Stimulated activated effector memory CD8-positive, alpha-beta T cell treated with anti-CD3 and anti-CD28 coated beads, Interleukin-12 subunit alpha, Interleukin-12 subunit beta, amount 100 ng/mL, for 72 hours (primary cell): ENCODE data around the gene STEAP1.

Experiments used
- ATAC-seq: fragments of 150-1000 bp; cut with Tn5 transposase; 2 replicates; pipeline ENCODE4 v1.10.0; 2021
- DNase-seq, 2 donors: peaks; one replicate each; pipeline ENCODE4 v3.0.0; 2021 to 2022; ENCODE audit warnings: low spot score in 2 of 2
- H3K27ac Mint-ChIP-seq: one replicate; pipeline ENCODE4 v1.8.0; 2022; ENCODE audit warnings: mild to moderate bottlenecking, mixed read lengths
- H3K36me3 Mint-ChIP-seq: one replicate; pipeline ENCODE4 v1.8.0; 2022; ENCODE audit warnings: mild to moderate bottlenecking, mixed read lengths
- H3K4me1 Mint-ChIP-seq: one replicate; pipeline ENCODE4 v1.8.0; 2022; ENCODE audit warnings: mixed read lengths
- H3K4me3 Mint-ChIP-seq: one replicate; pipeline ENCODE4 v1.8.0; 2022; ENCODE audit warnings: mild to moderate bottlenecking, mixed read lengths
- H3K9me3 Mint-ChIP-seq: one replicate; pipeline ENCODE4 v1.8.0; 2022; ENCODE audit warnings: mixed read lengths

STEAP1 gene

GRCh38 chr7:90188281-90188680 lies 34.0 kb downstream of the STEAP1 start:
- Mint-ChIP-seq H3K9me3 (peaks cover 5% of the 10 kb centered on the region), H3K4me1 (no peaks in the 10 kb centered on the region), H3K4me3 (no peak overlapping the region), H3K36me3 (no peaks in the 10 kb centered on the region), H3K27ac (no peak overlapping the region)
- no peak for DNase-seq
- ATAC-seq: no peak

GRCh38 chr7:90190995-90191394 lies 36.7 kb downstream of the STEAP1 start:
- no peaks in the 10 kb centered on the region for H3K4me1 Mint-ChIP-seq
- no peaks in the 10 kb centered on the region for H3K36me3 Mint-ChIP-seq
- ATAC-seq (no peak), DNase-seq (no peak)
- H3K4me3 Mint-ChIP-seq: no peak overlapping the region
- no peak overlapping the region for H3K27ac Mint-ChIP-seq
- peaks cover 5% of the 10 kb centered on the region for H3K9me3 Mint-ChIP-seq

GRCh38 chr7:90191648-90192047 lies 37.4 kb downstream of the STEAP1 start:
- Mint-ChIP-seq H3K4me3 (no peak overlapping the region), H3K9me3 (peaks cover 5% of the 10 kb centered on the region), H3K27ac (no peak overlapping the region), H3K4me1 (no peaks in the 10 kb centered on the region), H3K36me3 (no peaks in the 10 kb centered on the region)
- ATAC-seq (no peak), DNase-seq (no peak)

- no peaks in the 10 kb centered on the region for H3K36me3 Mint-ChIP-seq
- no peak for ATAC-seq
Observed at GRCh38 chr7:90192876-90193750, 38.8 kb downstream of the STEAP1 start.

GRCh38 chr7:90194911-90195809 lies 40.9 kb downstream of the STEAP1 start:
- H3K27ac Mint-ChIP-seq: no peak overlapping the region
- no peaks in the 10 kb centered on the region for H3K4me1 Mint-ChIP-seq
- ATAC-seq (no peak), DNase-seq (no peak)
- no peaks in the 10 kb centered on the region for H3K36me3 Mint-ChIP-seq
- H3K9me3 Mint-ChIP-seq: peaks cover 5% of the 10 kb centered on the region
- no peak overlapping the region for H3K4me3 Mint-ChIP-seq

More at GRCh38 chr7:90192876-90193750, 38.8 kb downstream of the STEAP1 start:
- peaks cover 5% of the 10 kb centered on the region for H3K9me3 Mint-ChIP-seq
- no peaks in the 10 kb centered on the region for H3K4me1 Mint-ChIP-seq
- H3K27ac Mint-ChIP-seq: no peak overlapping the region
- DNase-seq: no peak
- no peak overlapping the region for H3K4me3 Mint-ChIP-seq

DNA sequence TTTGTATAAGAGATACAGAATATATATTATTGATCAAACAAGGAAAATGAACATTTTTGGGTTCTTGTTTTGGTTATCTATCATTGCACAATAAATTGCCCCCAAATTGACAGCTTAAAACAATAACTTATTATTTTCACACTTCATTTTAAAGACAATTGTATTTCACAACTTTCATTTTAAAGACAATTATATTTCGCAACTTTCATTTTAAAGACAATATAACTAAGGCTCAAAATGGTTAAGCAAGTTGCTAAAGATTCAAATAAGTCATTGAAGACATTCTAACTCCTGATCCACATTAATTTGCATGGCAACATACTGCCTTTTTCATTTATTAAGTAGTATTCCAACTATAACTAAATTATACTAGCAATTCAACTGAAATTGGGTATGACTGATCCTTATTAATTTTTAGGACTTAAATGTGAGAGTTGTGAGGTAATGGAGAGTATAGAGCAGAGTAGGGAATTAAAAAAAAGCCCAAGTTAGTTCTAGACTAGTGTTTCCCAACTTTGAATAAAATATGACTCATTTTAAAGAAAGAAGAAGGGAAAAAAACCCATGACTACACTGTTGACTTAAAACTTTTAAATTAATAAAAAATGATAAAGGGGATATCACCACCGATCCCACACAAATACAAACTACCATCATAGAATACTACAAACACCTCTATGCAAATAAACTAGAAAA lies 47.4 kb downstream of the STEAP1 start:
- no peak overlapping the region for H3K4me3 Mint-ChIP-seq
- H3K36me3 Mint-ChIP-seq: no peaks in the 10 kb centered on the region
- no peak for DNase-seq
- H3K4me1 Mint-ChIP-seq: no peaks in the 10 kb centered on the region
- H3K27ac Mint-ChIP-seq: no peak overlapping the region
- no peaks in the 10 kb centered on the region for H3K9me3 Mint-ChIP-seq
- no peak for ATAC-seq

GRCh38 chr7:90207956-90208355 lies 53.7 kb downstream of the STEAP1 start:
- DNase-seq (no peak), ATAC-seq (no peak)
- Mint-ChIP-seq H3K27ac (no peak overlapping the region), H3K4me3 (no peak overlapping the region), H3K9me3 (no peaks in the 10 kb centered on the region), H3K4me1 (no peaks in the 10 kb centered on the region), H3K36me3 (no peaks in the 10 kb centered on the region)

- Mint-ChIP-seq H3K9me3 (no peaks in the 10 kb centered on the region), H3K4me1 (no peaks in the 10 kb centered on the region), H3K4me3 (no peak overlapping the region), H3K36me3 (no peaks in the 10 kb centered on the region), H3K27ac (no peak overlapping the region)
- no peak for ATAC-seq
- no peak for DNase-seq
Observed at GRCh38 chr7:90209776-90210175, 55.5 kb downstream of the STEAP1 start.

- Mint-ChIP-seq H3K4me3 (no peak overlapping the region), H3K36me3 (no peaks in the 10 kb centered on the region), H3K4me1 (no peaks in the 10 kb centered on the region), H3K27ac (no peak overlapping the region), H3K9me3 (no peaks in the 10 kb centered on the region)
- ATAC-seq: no peak
- DNase-seq: no peak
Observed at GRCh38 chr7:90210475-90210874, 56.2 kb downstream of the STEAP1 start.

GRCh38 chr7:90210981-90211380 lies 56.7 kb downstream of the STEAP1 start:
- Mint-ChIP-seq H3K27ac (no peak overlapping the region), H3K36me3 (no peaks in the 10 kb centered on the region), H3K4me1 (no peaks in the 10 kb centered on the region), H3K9me3 (no peaks in the 10 kb centered on the region), H3K4me3 (peak overlapping the region; percentile 33)
- ATAC-seq (no peak), DNase-seq (no peak)

GRCh38 chr7:90211391-90212148 lies 57.3 kb downstream of the STEAP1 start, which contains the start of gene STEAP2:
STEAP2 (plus strand) TSS chr7:90211740; CDS start chr7:90225083, 13,343 bp downstream.
- H3K36me3 Mint-ChIP-seq: no peaks in the 10 kb centered on the region
- ATAC-seq (peak; percentile 74), DNase-seq (peak; percentile 7 to 54)
- H3K9me3 Mint-ChIP-seq: no peaks in the 10 kb centered on the region
- peak within 1 kb of the TSS; percentile 33 for H3K4me3 Mint-ChIP-seq
- no peaks in the 10 kb centered on the region for H3K4me1 Mint-ChIP-seq
- H3K27ac Mint-ChIP-seq: no peak within 1 kb of the TSS

- Mint-ChIP-seq H3K36me3 (no peaks in the 10 kb centered on the region), H3K9me3 (no peaks in the 10 kb centered on the region), H3K27ac (no peak overlapping the region), H3K4me1 (no peaks in the 10 kb centered on the region), H3K4me3 (peak overlapping the region; percentile 33)
- ATAC-seq: no peak
- DNase-seq: no peak
Observed at GRCh38 chr7:90212149-90212495, 57.9 kb downstream of the STEAP1 start.

DNA sequence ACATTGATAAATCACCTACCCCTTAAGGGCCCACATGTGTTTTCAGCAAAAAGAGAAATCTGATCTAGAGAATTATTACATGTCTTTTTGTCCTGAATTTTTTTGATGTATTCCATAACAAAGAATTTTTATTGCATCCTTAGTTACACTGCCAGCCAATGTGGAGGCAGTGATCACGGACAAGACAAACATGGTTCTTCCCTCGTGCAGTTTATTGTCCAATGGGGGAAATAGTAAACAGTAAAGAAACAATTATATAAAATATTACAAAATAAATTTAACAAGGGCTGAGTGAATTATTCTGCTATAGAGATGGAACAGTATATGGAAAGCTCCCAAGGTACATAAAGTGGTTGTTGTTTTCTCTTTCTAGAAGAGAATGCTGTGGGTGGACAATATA lies 59.3 kb downstream of the STEAP1 start:
- Mint-ChIP-seq H3K27ac (no peak overlapping the region), H3K4me3 (no peak overlapping the region)
- no peak for ATAC-seq

More for the DNA sequence above, 59.3 kb downstream of the STEAP1 start:
- H3K4me1 Mint-ChIP-seq: no peaks in the 10 kb centered on the region
- no peaks in the 10 kb centered on the region for H3K9me3 Mint-ChIP-seq
- DNase-seq: no peak
- H3K36me3 Mint-ChIP-seq: no peaks in the 10 kb centered on the region
